H1 (cell line): ENCODE results near the gene OR2V2. TPM values are rescaled to one million over a fixed set of nuclear protein-coding genes. Genes with fewer than 3 reads are reported as not detected.

Experiments
- ASH2L ChIP-seq: fragments of 200-600, 300-600 bp; sonication (generic); IDR thresholded peaks from one replicate; pipeline ENCODE4 v1.7.1; 2017; ENCODE audit warnings: low read length
- CEBPB ChIP-seq: IDR thresholded peaks from 2 replicates; pipeline ENCODE4 v1.6.1; 2012; ENCODE audit warnings: low read depth, low read length
- EGR1 ChIP-seq: IDR thresholded peaks from 2 replicates; pipeline ENCODE4 v1.6.1; 2011; ENCODE audit warnings: low read depth, low read length, borderline replicate concordance
- HDAC2 ChIP-seq, 2 experiments: fragments of 300-600 bp in 1 of 2; sonication (generic) in 1 of 2; IDR thresholded peaks; 2 replicates each; pipeline ENCODE4 v1.6.1; 2011 to 2012; ENCODE audit warnings: low read depth in 2 of 2, low read length in 2 of 2, mild to moderate bottlenecking in 2 of 2, moderate library complexity in 2 of 2, borderline replicate concordance in 1 of 2, inconsistent platforms in 1 of 2
- HDAC6 ChIP-seq: IDR thresholded peaks from one replicate; pipeline ENCODE4 v1.7.1; 2012; ENCODE audit warnings: low read depth, mild to moderate bottlenecking, inconsistent platforms, low read length, moderate library complexity
- MAFK ChIP-seq: IDR thresholded peaks from 2 replicates; pipeline ENCODE4 v1.6.1; 2012; ENCODE audit warnings: low read depth, mild to moderate bottlenecking, improper control_type of control experiment, low read length
- PHF8 ChIP-seq: fragments of 200-600 bp; sonication (generic); conservative IDR thresholded peaks from 2 replicates; pipeline ENCODE4 v1.7.1; 2012; ENCODE audit warnings: low read depth, mild to moderate bottlenecking, inconsistent platforms, low read length, moderate library complexity
- POLR2AphosphoS5 ChIP-seq: IDR thresholded peaks from 2 replicates; pipeline ENCODE4 v1.6.1; 2011; ENCODE audit warnings: low read depth, low read length
- SIN3A ChIP-seq, 2 experiments: IDR thresholded peaks in 1 of 2; conservative IDR thresholded peaks in 1 of 2; 2 replicates each; pipeline ENCODE4 v1.6.1; 2011 to 2012; ENCODE audit warnings: low read length in 2 of 2, improper control_type of control experiment in 1 of 2, low read depth in 1 of 2, mild to moderate bottlenecking in 1 of 2
- SIRT6 ChIP-seq: IDR thresholded peaks from one replicate; pipeline ENCODE4 v1.7.1; 2012; ENCODE audit warnings: low read length, inconsistent platforms
- SP2 ChIP-seq: IDR thresholded peaks from 2 replicates; pipeline ENCODE4 v1.6.1; 2012; ENCODE audit warnings: mild to moderate bottlenecking, low read length, inconsistent platforms
- TBP ChIP-seq: IDR thresholded peaks from 2 replicates; pipeline ENCODE4 v1.6.1; 2011; ENCODE audit warnings: low read depth, low read length, improper control_type of control experiment
- TEAD4 ChIP-seq: IDR thresholded peaks from 2 replicates; pipeline ENCODE4 v1.6.1; 2012; ENCODE audit warnings: low read depth, low read length, inconsistent platforms, mixed read lengths
- polyA plus RNA-seq, 7 experiments: library from polyadenylated mRNA; depleted of rRNA in 3 of 7; stranded (reverse) in 5 of 7; unstranded in 2 of 7; fragments of >200 nt in 5 of 7; fragments of 200-250 nt in 2 of 7; gene quantifications; 1 replicate in 5 of 7; 2 replicates in 1 of 7; 4 replicates in 1 of 7; pipeline versions ENCODE4 v1.2.1 to v1.2.3, GENCODE V29; 2011 to 2013; ENCODE audit warnings: missing spikeins in 2 of 7, mixed read lengths in 2 of 7
- total RNA-seq: library from RNA; stranded (reverse); fragmentation: NEBNext Ultra II Directional; extraction: Animal tissue kit (Norgen Biotek cat#: 25700); gene quantifications from 2 replicates; pipeline ENCODE4 v1.2.1, GENCODE V29; 2021
- TF ChIP-seq, protein P1 (sequence below): IDR thresholded peaks from 2 replicates; pipeline ENCODE4 v1.6.1; 2012; ENCODE audit warnings: low read length, inconsistent platforms

OR2V2 gene
- total and polyA plus RNA-seq, 2 of the 8 experiments (the other 6 are each of a cell fraction or from before 2014, with no cell fraction given), result not detected

DNA sequence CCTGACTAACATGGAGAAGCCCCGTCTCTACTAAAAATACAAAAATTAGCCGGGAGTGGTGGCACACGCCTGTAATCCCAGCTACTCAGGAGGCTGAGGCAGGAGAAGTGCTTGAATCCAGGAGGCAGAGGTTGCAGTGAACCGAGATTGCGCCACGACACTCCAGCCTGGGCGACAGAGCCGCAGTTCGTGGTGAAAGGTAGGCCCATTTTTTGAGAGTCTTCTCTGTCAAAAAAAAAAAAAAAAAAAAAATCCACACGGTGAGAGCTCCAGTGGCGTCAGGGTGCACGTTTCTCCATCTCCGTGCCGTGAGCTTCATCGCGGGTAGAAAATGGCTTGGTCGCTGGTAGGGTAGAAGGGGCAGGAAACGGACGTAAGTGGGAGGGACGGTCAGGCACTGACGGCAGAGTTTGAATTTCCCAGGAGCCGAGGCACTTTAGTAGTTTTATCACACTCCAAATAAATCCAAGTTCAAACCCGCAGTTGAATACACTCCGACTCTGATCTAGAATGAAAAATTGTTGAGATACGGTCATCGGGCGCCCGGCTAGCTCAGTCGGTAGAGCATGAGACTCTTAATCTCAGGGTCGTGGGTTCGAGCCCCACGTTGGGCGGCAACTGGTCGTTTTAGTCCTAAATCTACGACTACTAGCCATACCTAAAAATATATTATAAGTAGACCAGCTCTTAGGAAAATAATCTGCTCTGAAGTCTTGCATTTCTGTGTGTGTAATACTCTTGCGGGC lies 60.0 kb downstream of the OR2V2 start (continued):
- TF ChIP-seq TBP (peak; percentile 99), EGR1 (0 out of 2 replicates have a peak, but pooled peaks have one; percentile 4), MAFK (peak; percentile 81; the same call in 1 of the 2 replicates), TEAD4 (peak; percentile 52; the same call in 1 of the 2 replicates), SIN3A (conservative IDR thresholded peaks at IDR 0.05 in 1 of 2, IDR thresholded peaks at IDR 0.05 in 1 of 2; ENCODE audit: low read depth in 1 of 2, low read length in 2 of 2) (0 out of 4 replicates have a peak, but pooled peaks of 1 of the 2 experiments have one; percentile 29), PHF8 (peak; percentile 38; the same call in 1 of the 2 replicates), HDAC6 (no peak), HDAC2 (IDR thresholded peaks at IDR 0.05; ENCODE audit: borderline replicate concordance in 1 of 2, low read depth in 2 of 2, low read length in 2 of 2) (no peak), CEBPB (peak; percentile 71), ASH2L (peak; percentile 97), POLR2AphosphoS5 (no peak), SIRT6 (no peak), SP2 (no peak)
- TF ChIP-seq, protein P1, sequence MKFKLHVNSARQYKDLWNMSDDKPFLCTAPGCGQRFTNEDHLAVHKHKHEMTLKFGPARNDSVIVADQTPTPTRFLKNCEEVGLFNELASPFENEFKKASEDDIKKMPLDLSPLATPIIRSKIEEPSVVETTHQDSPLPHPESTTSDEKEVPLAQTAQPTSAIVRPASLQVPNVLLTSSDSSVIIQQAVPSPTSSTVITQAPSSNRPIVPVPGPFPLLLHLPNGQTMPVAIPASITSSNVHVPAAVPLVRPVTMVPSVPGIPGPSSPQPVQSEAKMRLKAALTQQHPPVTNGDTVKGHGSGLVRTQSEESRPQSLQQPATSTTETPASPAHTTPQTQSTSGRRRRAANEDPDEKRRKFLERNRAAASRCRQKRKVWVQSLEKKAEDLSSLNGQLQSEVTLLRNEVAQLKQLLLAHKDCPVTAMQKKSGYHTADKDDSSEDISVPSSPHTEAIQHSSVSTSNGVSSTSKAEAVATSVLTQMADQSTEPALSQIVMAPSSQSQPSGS, result peak; percentile 72; the same call in 1 of the 2 replicates
